GM18519 (cell line): ENCODE results near the gene ZNHIT3.

Experiments used
- ATAC-seq: cut with Tn5 transposase; IDR thresholded peaks from one replicate; pipeline ENCODE4 v1.9.1; 2021; ENCODE audit warnings: mild to moderate bottlenecking, moderate library complexity; ENCODE audit not compliant: unreplicated experiment, low FRiP score

The ZNHIT3 gene

GRCh38 chr17:36509272-36509985 lies 22.9 kb downstream of the ZNHIT3 start:
- ATAC-seq, result no peak

- ATAC-seq, result no peak
Measured at GRCh38 chr17:36510636-36511035, 24.2 kb downstream of the ZNHIT3 start.

- no peak for ATAC-seq
Measured at GRCh38 chr17:36511216-36511615, 24.7 kb downstream of the ZNHIT3 start.

- ATAC-seq, result no peak
Measured at GRCh38 chr17:36512641-36513040, 26.2 kb downstream of the ZNHIT3 start.

GRCh38 chr17:36514856-36515255 lies 28.4 kb downstream of the ZNHIT3 start:
- ATAC-seq, result no peak

GRCh38 chr17:36515837-36516236 lies 29.4 kb downstream of the ZNHIT3 start:
- ATAC-seq, result no peak

GRCh38 chr17:36523113-36523512 lies 36.6 kb downstream of the ZNHIT3 start:
- ATAC-seq, result no peak

- no peak for ATAC-seq
Measured at GRCh38 chr17:36524428-36524876, 38.0 kb downstream of the ZNHIT3 start.

- no peak for ATAC-seq
Measured at GRCh38 chr17:36525113-36525512, 38.6 kb downstream of the ZNHIT3 start.

GRCh38 chr17:36525888-36526287 lies 39.4 kb downstream of the ZNHIT3 start:
- no peak for ATAC-seq

GRCh38 chr17:36527621-36528250 lies 41.3 kb downstream of the ZNHIT3 start:
- ATAC-seq, result no peak

- ATAC-seq, result no peak
Measured at GRCh38 chr17:36529121-36529520, 42.6 kb downstream of the ZNHIT3 start.

GRCh38 chr17:36532435-36532975 lies 46.0 kb downstream of the ZNHIT3 start:
- ATAC-seq, result no peak

GRCh38 chr17:36533935-36534839 lies 47.7 kb downstream of the ZNHIT3 start:
- ATAC-seq, result peak; percentile 19

GRCh38 chr17:36534840-36535668 lies 48.6 kb downstream of the ZNHIT3 start, which contains the start of the genes MYO19 and PIGW:
TSS of gene MYO19 (minus strand) at chr17:36534868. CDS start at chr17:36532538, 2,330 bp downstream.
TSS of gene PIGW (plus strand) at chr17:36534987. CDS start at chr17:36537102, 2,115 bp downstream.
- ATAC-seq, result peak; percentile 43

- ATAC-seq, result no peak
Measured at GRCh38 chr17:36535669-36536081, 49.2 kb downstream of the ZNHIT3 start.

GRCh38 chr17:36540696-36541095 lies 54.2 kb downstream of the ZNHIT3 start:
- no peak for ATAC-seq

- ATAC-seq, result no peak
Measured at GRCh38 chr17:36542755-36543154, 56.3 kb downstream of the ZNHIT3 start.

- no peak for ATAC-seq
Measured at GRCh38 chr17:36544044-36544306, 57.5 kb downstream of the ZNHIT3 start.
